KMS-11 (cell line): ENCODE results near the gene LRGUK.

Experiments
- H2AFZ ChIP-seq: fragments of 200-600 bp; sonication (generic); 2 replicates; pipeline ENCODE4 v1.6.1; 2016; ENCODE audit warnings: antibody characterized with exemption, mixed run types, low read depth
- H3K27ac ChIP-seq: fragments of 200-600 bp; sonication (generic); 2 replicates; pipeline ENCODE4 v1.6.1; 2016; ENCODE audit warnings: mild to moderate bottlenecking, mixed run types
- H3K27me3 ChIP-seq: fragments of 200-600 bp; sonication (generic); 2 replicates; pipeline ENCODE4 v1.6.1; 2017; ENCODE audit warnings: mild to moderate bottlenecking, low read depth, mixed run types, moderate library complexity; ENCODE audit not compliant: insufficient read depth
- H3K36me3 ChIP-seq: fragments of 200-600 bp; sonication (generic); 2 replicates; pipeline ENCODE4 v1.6.1; 2017; ENCODE audit warnings: mild to moderate bottlenecking, mixed run types; ENCODE audit not compliant: insufficient read depth
- H3K4me1 ChIP-seq: fragments of 200-600 bp; sonication (generic); 2 replicates; pipeline ENCODE4 v1.6.1; 2016; ENCODE audit warnings: mild to moderate bottlenecking, low read depth, mixed run types; ENCODE audit not compliant: poor library complexity, severe bottlenecking
- H3K4me2 ChIP-seq: fragments of 200-600 bp; sonication (generic); 2 replicates; pipeline ENCODE4 v1.7.0; 2016; ENCODE audit warnings: mild to moderate bottlenecking, mixed run types
- H3K4me3 ChIP-seq: fragments of 200-600 bp; sonication (generic); IDR thresholded peaks from 2 replicates; pipeline ENCODE4 v1.6.1; 2017; ENCODE audit warnings: low read depth, low read length, mixed read lengths; ENCODE audit not compliant: insufficient read depth
- H3K79me2 ChIP-seq: fragments of 200-600 bp; sonication (generic); 2 replicates; pipeline ENCODE4 v1.6.1; 2016; ENCODE audit warnings: low read depth, mixed run types; ENCODE audit not compliant: insufficient read depth
- H3K9ac ChIP-seq: fragments of 200-600 bp; sonication (generic); 2 replicates; pipeline ENCODE4 v1.6.1; 2016; ENCODE audit warnings: mild to moderate bottlenecking, mixed run types
- H4K20me1 ChIP-seq: fragments of 200-600 bp; sonication (generic); 2 replicates; pipeline ENCODE4 v1.6.1; 2016; ENCODE audit warnings: mild to moderate bottlenecking, mixed run types; ENCODE audit not compliant: insufficient read depth
- TF ChIP-seq, protein P1 (sequence below): fragments of 200-600 bp; sonication (generic); conservative IDR thresholded peaks from 2 replicates; pipeline ENCODE4 v1.6.1; 2017; ENCODE audit warnings: low read depth, mild to moderate bottlenecking, antibody characterized with exemption, low read length, moderate library complexity, mixed read lengths

The LRGUK gene

DNA sequence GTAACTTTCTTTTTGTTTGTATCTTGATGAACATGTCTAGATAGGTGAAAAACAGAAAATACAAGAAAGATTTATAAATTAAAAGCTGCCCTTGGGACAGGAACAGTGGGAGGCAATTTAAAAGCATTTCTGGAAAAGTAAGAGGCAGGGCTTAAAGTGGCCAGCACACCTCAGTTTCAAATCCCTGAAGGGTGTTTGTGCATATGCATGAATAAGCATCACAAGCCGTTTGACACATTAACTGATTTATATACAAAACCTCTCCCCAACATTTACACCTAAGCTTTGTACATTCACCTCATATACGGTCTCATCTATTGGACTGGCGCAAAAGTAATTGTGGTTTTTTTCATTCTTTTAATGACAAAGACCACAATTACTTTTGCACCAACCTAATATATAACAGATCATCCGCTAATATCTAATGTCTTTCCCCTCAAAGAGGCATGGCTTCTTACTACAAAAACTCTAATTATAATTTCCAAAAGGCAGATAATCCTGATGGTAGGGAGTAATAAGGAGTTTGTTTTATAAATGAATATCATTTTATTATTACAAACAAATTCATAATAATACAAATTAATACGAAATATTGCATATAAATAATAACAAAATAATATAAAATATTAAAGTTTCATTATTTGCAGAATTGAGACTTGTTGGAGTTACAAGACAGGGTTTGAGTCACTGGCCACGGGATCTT is 48.3 kb downstream of the LRGUK start:
- H2AFZ ChIP-seq = no peak overlapping the region
- no peak overlapping the region for H3K27ac ChIP-seq
- H3K36me3 ChIP-seq = no peaks in the 10 kb centered on the region
- TF ChIP-seq, protein P1, sequence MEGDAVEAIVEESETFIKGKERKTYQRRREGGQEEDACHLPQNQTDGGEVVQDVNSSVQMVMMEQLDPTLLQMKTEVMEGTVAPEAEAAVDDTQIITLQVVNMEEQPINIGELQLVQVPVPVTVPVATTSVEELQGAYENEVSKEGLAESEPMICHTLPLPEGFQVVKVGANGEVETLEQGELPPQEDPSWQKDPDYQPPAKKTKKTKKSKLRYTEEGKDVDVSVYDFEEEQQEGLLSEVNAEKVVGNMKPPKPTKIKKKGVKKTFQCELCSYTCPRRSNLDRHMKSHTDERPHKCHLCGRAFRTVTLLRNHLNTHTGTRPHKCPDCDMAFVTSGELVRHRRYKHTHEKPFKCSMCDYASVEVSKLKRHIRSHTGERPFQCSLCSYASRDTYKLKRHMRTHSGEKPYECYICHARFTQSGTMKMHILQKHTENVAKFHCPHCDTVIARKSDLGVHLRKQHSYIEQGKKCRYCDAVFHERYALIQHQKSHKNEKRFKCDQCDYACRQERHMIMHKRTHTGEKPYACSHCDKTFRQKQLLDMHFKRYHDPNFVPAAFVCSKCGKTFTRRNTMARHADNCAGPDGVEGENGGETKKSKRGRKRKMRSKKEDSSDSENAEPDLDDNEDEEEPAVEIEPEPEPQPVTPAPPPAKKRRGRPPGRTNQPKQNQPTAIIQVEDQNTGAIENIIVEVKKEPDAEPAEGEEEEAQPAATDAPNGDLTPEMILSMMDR = no peak
- H4K20me1 ChIP-seq = no peaks in the 10 kb centered on the region
- no peak overlapping the region for H3K9ac ChIP-seq
- H3K79me2 ChIP-seq = no peaks in the 10 kb centered on the region
- no peak overlapping the region for H3K4me3 ChIP-seq
- peaks cover 11% of the 10 kb centered on the region for H3K4me1 ChIP-seq
- H3K27me3 ChIP-seq = no peaks in the 10 kb centered on the region
- H3K4me2 ChIP-seq = no peak overlapping the region

DNA sequence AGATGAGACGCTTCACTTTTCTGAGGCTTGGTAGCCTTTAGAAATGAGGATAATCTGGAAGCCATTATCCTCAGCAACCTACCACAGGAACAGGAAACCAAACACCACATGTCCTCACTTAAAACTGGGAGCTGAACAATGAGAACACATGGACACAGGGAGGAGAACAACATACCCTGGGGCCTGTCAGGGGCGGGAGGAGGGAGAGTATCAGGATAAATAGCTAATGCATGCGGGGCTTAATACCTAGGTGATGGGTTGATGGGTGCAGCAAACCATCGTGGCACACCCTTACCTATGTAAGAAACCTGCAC is 48.9 kb downstream of the LRGUK start:
- no peak overlapping the region for H3K27ac ChIP-seq
- no peak overlapping the region for H2AFZ ChIP-seq
- H3K9ac ChIP-seq = no peak overlapping the region
- no peaks in the 10 kb centered on the region for H3K79me2 ChIP-seq
- H3K4me3 ChIP-seq = no peak overlapping the region
- TF ChIP-seq, protein P1 = no peak
- H3K27me3 ChIP-seq = no peaks in the 10 kb centered on the region
- peaks cover 11% of the 10 kb centered on the region for H3K4me1 ChIP-seq
- no peak overlapping the region for H3K4me2 ChIP-seq
- no peaks in the 10 kb centered on the region for H3K36me3 ChIP-seq
- H4K20me1 ChIP-seq = no peaks in the 10 kb centered on the region

DNA sequence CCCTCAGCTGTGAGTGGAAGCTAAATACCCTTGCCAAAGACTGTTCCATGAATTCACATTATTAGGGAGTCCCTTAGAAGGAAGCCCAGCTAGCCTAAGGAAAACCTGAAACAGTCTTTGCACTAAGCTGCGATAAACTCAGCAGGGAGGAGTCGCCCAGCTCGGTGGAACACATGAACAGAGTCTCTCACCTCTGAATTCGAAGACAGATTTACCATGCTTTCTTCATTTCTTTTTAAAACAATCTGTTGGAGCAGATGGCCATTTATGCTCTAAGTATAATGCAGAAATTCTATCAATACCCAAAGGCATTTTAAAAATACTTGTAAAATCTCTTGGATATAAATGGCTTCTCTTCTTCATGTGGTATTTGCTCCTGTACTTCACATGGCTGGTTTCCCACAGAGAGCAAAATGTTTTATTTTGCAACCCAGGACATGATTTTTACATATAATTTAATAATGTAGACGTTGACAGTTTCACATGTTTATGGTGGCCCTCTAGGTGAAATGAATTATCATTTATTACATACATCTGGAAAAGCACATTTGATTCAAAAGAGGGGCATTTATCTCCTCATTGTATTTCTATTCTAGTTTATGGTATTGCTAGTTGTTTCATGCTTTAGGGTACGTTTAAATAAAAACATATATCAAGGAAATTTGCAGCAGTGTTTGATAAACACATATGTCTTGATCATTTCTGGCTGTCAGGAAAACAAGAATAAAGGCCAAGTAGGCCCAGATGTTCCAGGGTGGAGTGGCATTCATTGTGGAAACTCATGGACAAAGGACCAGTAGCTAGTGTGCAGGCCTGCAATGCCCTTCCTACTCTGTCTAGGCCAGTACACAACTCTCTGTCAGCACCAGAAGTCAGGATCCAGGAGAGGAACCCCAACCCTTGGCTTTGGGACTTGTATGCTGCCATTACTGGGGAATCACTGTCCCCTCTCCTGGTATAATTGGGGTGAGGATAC is 52.2 kb downstream of the LRGUK start:
- Histone ChIP-seq H3K27ac (no peak overlapping the region), H3K4me1 (peaks cover 11% of the 10 kb centered on the region), H3K27me3 (no peaks in the 10 kb centered on the region), H3K79me2 (no peaks in the 10 kb centered on the region), H3K9ac (no peak overlapping the region), H3K36me3 (no peaks in the 10 kb centered on the region), H2AFZ (no peak overlapping the region), H4K20me1 (no peaks in the 10 kb centered on the region), H3K4me2 (no peak overlapping the region), H3K4me3 (no peak overlapping the region)
- TF ChIP-seq, protein P1 = no peak

DNA sequence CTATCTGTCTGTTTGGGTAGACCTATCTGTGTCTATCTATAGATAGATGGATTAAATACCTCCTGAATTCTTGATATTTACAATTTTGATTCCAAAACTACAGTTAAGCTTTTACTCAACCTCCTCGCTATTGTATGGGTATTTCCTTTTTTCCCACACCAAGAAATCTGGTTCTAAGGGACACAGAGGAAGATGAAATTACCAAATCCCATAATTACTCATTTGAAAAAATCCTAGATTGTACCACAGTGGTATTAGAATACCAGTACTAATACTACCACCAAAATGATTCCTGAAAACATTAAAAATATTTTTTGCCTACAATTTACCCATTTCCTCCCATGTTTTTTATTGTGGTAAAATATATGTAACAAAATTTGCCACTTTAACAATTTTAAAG is 53.2 kb downstream of the LRGUK start:
- peaks cover 2% of the 10 kb centered on the region for H3K4me1 ChIP-seq
- no peak overlapping the region for H3K27ac ChIP-seq
- TF ChIP-seq, protein P1 = no peak
- no peak overlapping the region for H3K9ac ChIP-seq
- H4K20me1 ChIP-seq = no peaks in the 10 kb centered on the region
- no peaks in the 10 kb centered on the region for H3K27me3 ChIP-seq
- H3K36me3 ChIP-seq = no peaks in the 10 kb centered on the region
- no peaks in the 10 kb centered on the region for H3K79me2 ChIP-seq
- no peak overlapping the region for H2AFZ ChIP-seq
- H3K4me2 ChIP-seq = no peak overlapping the region
- no peak overlapping the region for H3K4me3 ChIP-seq
